ENCODE results near the gene TMCC2. TPM values are rescaled to one million over a fixed set of nuclear protein-coding genes. Genes with fewer than 3 reads are reported as not detected.

TMCC2 gene
- total RNA-seq, 1 experiment from 2014 or later, result 3.1 TPM

- H3K27ac ChIP-seq (ENCODE audit: low read length), result peak overlapping the region; percentile 82
- CTCF ChIA-PET, result interaction anchor here (0.6 to 0.7 kb wide), 3 partner anchors 13 to 28 kb away, joined by 3 to 6 read pairs (median 4); no protein-coding TSS in a partner anchor
- H3K27me3 ChIP-seq (ENCODE audit: control insufficient read depth, insufficient read depth, low read length), result no peaks in the 10 kb centered on the region
- H3K4me1 ChIP-seq (ENCODE audit: control insufficient read depth, insufficient read depth, low read length), result peaks cover 48% of the 10 kb centered on the region
- H3K36me3 ChIP-seq (ENCODE audit: control insufficient read depth, insufficient read depth, low read length), result peaks cover 4% of the 10 kb centered on the region
- peak overlapping the region in 1 of 2 experiments; percentile 14; a peak in 2 of 4 replicates for H3K4me3 ChIP-seq (ENCODE audit: low read depth in 2 of 2, low read length in 2 of 2)
- no peaks in the 10 kb centered on the region for H3K9me3 ChIP-seq (ENCODE audit: control insufficient read depth, insufficient read depth, low read depth, low read length)
- DNase-seq (ENCODE audit: low read depth, low spot score), result no peak
- intact Hi-C loops (cut with micrococcal nuclease; ENCODE audit: unreplicated experiment), result loop anchor here (2.0 kb wide), 1 partner anchor 29 kb away; no protein-coding TSS in a partner anchor
- POLR2A ChIA-PET, result interaction anchor here (0.7 kb wide), 1 partner anchor 20 kb away, joined by 3 read pairs; no protein-coding TSS in a partner anchor
- BruUV-seq (replicated peaks), result no TSS peak
- ATAC-seq, result peak; percentile 66
- TF ChIP-seq, protein P1, sequence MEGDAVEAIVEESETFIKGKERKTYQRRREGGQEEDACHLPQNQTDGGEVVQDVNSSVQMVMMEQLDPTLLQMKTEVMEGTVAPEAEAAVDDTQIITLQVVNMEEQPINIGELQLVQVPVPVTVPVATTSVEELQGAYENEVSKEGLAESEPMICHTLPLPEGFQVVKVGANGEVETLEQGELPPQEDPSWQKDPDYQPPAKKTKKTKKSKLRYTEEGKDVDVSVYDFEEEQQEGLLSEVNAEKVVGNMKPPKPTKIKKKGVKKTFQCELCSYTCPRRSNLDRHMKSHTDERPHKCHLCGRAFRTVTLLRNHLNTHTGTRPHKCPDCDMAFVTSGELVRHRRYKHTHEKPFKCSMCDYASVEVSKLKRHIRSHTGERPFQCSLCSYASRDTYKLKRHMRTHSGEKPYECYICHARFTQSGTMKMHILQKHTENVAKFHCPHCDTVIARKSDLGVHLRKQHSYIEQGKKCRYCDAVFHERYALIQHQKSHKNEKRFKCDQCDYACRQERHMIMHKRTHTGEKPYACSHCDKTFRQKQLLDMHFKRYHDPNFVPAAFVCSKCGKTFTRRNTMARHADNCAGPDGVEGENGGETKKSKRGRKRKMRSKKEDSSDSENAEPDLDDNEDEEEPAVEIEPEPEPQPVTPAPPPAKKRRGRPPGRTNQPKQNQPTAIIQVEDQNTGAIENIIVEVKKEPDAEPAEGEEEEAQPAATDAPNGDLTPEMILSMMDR (IDR thresholded peaks at IDR 0.05), result no peak
- TF ChIP-seq, protein P2, sequence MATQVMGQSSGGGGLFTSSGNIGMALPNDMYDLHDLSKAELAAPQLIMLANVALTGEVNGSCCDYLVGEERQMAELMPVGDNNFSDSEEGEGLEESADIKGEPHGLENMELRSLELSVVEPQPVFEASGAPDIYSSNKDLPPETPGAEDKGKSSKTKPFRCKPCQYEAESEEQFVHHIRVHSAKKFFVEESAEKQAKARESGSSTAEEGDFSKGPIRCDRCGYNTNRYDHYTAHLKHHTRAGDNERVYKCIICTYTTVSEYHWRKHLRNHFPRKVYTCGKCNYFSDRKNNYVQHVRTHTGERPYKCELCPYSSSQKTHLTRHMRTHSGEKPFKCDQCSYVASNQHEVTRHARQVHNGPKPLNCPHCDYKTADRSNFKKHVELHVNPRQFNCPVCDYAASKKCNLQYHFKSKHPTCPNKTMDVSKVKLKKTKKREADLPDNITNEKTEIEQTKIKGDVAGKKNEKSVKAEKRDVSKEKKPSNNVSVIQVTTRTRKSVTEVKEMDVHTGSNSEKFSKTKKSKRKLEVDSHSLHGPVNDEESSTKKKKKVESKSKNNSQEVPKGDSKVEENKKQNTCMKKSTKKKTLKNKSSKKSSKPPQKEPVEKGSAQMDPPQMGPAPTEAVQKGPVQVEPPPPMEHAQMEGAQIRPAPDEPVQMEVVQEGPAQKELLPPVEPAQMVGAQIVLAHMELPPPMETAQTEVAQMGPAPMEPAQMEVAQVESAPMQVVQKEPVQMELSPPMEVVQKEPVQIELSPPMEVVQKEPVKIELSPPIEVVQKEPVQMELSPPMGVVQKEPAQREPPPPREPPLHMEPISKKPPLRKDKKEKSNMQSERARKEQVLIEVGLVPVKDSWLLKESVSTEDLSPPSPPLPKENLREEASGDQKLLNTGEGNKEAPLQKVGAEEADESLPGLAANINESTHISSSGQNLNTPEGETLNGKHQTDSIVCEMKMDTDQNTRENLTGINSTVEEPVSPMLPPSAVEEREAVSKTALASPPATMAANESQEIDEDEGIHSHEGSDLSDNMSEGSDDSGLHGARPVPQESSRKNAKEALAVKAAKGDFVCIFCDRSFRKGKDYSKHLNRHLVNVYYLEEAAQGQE (IDR thresholded peaks at IDR 0.05; ENCODE audit: insufficient read depth in 1 of 2, low read depth in 2 of 2, low read length in 1 of 2), result peak in 1 of 2 experiments; percentile 16; a peak in 1 of 4 replicates
- TF ChIP-seq TCF7L2 (IDR thresholded peaks at IDR 0.05; ENCODE audit: low read depth, low read length) (peak; percentile 64), SIN3A (IDR thresholded peaks at IDR 0.05; ENCODE audit: borderline replicate concordance, insufficient read depth, low read depth, low read length) (no peak), POLR2AphosphoS5 (IDR thresholded peaks at IDR 0.05; ENCODE audit: low read depth, low read length) (no peak; the same call in 1 of the 2 replicates)
- in situ Hi-C loops (cut with HindIII; ENCODE audit: low pct_unique_long_range_greater_than_20kb, low sequenced_read_pairs), result no loop called here
These were observed 73.6 kb downstream of the TMCC2 start for GRCh38 chr1:205301205-205301821.

- Histone ChIP-seq H3K36me3 (ENCODE audit: control insufficient read depth, insufficient read depth, low read length) (peaks cover 4% of the 10 kb centered on the region), H3K4me1 (ENCODE audit: control insufficient read depth, insufficient read depth, low read length) (peaks cover 53% of the 10 kb centered on the region), H3K9me3 (ENCODE audit: control insufficient read depth, insufficient read depth, low read depth, low read length) (no peaks in the 10 kb centered on the region), H3K4me3 (ENCODE audit: low read depth in 2 of 2, low read length in 2 of 2) (no peak overlapping the region), H3K27me3 (ENCODE audit: control insufficient read depth, insufficient read depth, low read length) (no peaks in the 10 kb centered on the region), H3K27ac (ENCODE audit: low read length) (peak overlapping the region; percentile 82)
- BruUV-seq (replicated peaks), result TSS peak; percentile 58
- in situ Hi-C loops (cut with HindIII; ENCODE audit: low pct_unique_long_range_greater_than_20kb, low sequenced_read_pairs), result no loop called here
- TF ChIP-seq TCF7L2 (IDR thresholded peaks at IDR 0.05; ENCODE audit: low read depth, low read length) (no peak), POLR2AphosphoS5 (IDR thresholded peaks at IDR 0.05; ENCODE audit: low read depth, low read length) (no peak), SIN3A (IDR thresholded peaks at IDR 0.05; ENCODE audit: borderline replicate concordance, insufficient read depth, low read depth, low read length) (no peak)
- TF ChIP-seq, protein P2 (IDR thresholded peaks at IDR 0.05; ENCODE audit: insufficient read depth in 1 of 2, low read depth in 2 of 2, low read length in 1 of 2), result no peak
- TF ChIP-seq, protein P1 (IDR thresholded peaks at IDR 0.05), result no peak
- ATAC-seq (peak; percentile 4; the same call in 1 of the 2 replicates), DNase-seq (ENCODE audit: low read depth, low spot score) (no peak)
- ChIA-PET POLR2A (no interaction called here), CTCF (interaction anchor here (0.7 kb wide), 1 partner anchor 24 kb away, joined by 6 read pairs; no protein-coding TSS in a partner anchor)
- intact Hi-C loops (cut with micrococcal nuclease; ENCODE audit: unreplicated experiment), result loop anchor here (2.0 kb wide), 1 partner anchor 29 kb away; no protein-coding TSS in a partner anchor
These were observed 74.3 kb downstream of the TMCC2 start for GRCh38 chr1:205301842-205302588.
